HFFc6 (cell line): ENCODE results near the gene KCMF1. TPM values are rescaled to one million over a fixed set of nuclear protein-coding genes. Genes with fewer than 3 reads are reported as not detected.

Experiments
- DNase-seq: peaks from one replicate; pipeline ENCODE4 v3.0.0-alpha.2; 2018
- H3K27ac Mint-ChIP-seq: 2 replicates; pipeline ENCODE4 v1.8.0; 2020; ENCODE audit warnings: mild to moderate bottlenecking, mixed read lengths
- H3K27me3 Mint-ChIP-seq: 2 replicates; pipeline ENCODE4 v1.8.0; 2021; ENCODE audit warnings: mild to moderate bottlenecking, moderate library complexity, mixed read lengths; ENCODE audit not compliant: insufficient read depth
- H3K36me3 Mint-ChIP-seq: 2 replicates; pipeline ENCODE4 v1.8.0; 2021; ENCODE audit warnings: low read depth, mixed read lengths
- H3K4me1 Mint-ChIP-seq: 2 replicates; pipeline ENCODE4 v1.8.0; 2020; ENCODE audit warnings: low read depth, mixed read lengths
- H3K4me3 Mint-ChIP-seq: 2 replicates; pipeline ENCODE4 v1.8.0; 2020; ENCODE audit warnings: mild to moderate bottlenecking, moderate library complexity, mixed read lengths
- H3K9me3 Mint-ChIP-seq: 2 replicates; pipeline ENCODE4 v1.8.0; 2020; ENCODE audit warnings: mild to moderate bottlenecking, mixed read lengths
- total RNA-seq, 6 experiments: library from RNA; stranded (reverse); fragmentation: NEBNext Ultra II Directional; extraction: Animal tissue kit (Norgen Biotek cat#: 25700); gene quantifications; 2 replicates in 1 of 6; 3 replicates in 5 of 6; pipeline ENCODE4 v1.2.3, GENCODE V29; 2021
- TF ChIP-seq, protein P1 (sequence below): fragments of 200-600 bp; sonication (generic); IDR thresholded peaks from 2 replicates; pipeline ENCODE4 v1.5.0; 2021; ENCODE audit warnings: antibody characterized with exemption, mild to moderate bottlenecking

Gene KCMF1
- total RNA-seq, 6 experiments from 2014 or later: 95.7 to 105 (median 101) TPM

- H3K27ac Mint-ChIP-seq: no peak overlapping the region
- TF ChIP-seq, protein P1, sequence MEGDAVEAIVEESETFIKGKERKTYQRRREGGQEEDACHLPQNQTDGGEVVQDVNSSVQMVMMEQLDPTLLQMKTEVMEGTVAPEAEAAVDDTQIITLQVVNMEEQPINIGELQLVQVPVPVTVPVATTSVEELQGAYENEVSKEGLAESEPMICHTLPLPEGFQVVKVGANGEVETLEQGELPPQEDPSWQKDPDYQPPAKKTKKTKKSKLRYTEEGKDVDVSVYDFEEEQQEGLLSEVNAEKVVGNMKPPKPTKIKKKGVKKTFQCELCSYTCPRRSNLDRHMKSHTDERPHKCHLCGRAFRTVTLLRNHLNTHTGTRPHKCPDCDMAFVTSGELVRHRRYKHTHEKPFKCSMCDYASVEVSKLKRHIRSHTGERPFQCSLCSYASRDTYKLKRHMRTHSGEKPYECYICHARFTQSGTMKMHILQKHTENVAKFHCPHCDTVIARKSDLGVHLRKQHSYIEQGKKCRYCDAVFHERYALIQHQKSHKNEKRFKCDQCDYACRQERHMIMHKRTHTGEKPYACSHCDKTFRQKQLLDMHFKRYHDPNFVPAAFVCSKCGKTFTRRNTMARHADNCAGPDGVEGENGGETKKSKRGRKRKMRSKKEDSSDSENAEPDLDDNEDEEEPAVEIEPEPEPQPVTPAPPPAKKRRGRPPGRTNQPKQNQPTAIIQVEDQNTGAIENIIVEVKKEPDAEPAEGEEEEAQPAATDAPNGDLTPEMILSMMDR: no peak
- DNase-seq: no peak
These were observed 31.6 kb downstream of the KCMF1 start for GRCh38 chr2:85002534-85002933.

GRCh38 chr2:85008252-85008651, 37.3 kb downstream of the KCMF1 start:
- Mint-ChIP-seq H3K27me3 (0 out of 2 replicates have a peak, but pooled peaks cover 3% of the 10 kb centered on the region), H3K9me3 (no peaks in the 10 kb centered on the region), H3K27ac (no peak overlapping the region), H3K4me3 (no peak overlapping the region), H3K4me1 (peaks cover 68% of the 10 kb centered on the region), H3K36me3 (peaks cover 41% of the 10 kb centered on the region)
- no peak for DNase-seq
- TF ChIP-seq, protein P1: no peak

More at GRCh38 chr2:85002534-85002933, 31.6 kb downstream of the KCMF1 start:
- H3K4me3 Mint-ChIP-seq: no peak overlapping the region
- no peaks in the 10 kb centered on the region; the same call in none of the 2 replicates for H3K27me3 Mint-ChIP-seq
- peaks cover 16% of the 10 kb centered on the region for H3K36me3 Mint-ChIP-seq
- peaks cover 56% of the 10 kb centered on the region for H3K4me1 Mint-ChIP-seq
- H3K9me3 Mint-ChIP-seq: no peaks in the 10 kb centered on the region

DNA sequence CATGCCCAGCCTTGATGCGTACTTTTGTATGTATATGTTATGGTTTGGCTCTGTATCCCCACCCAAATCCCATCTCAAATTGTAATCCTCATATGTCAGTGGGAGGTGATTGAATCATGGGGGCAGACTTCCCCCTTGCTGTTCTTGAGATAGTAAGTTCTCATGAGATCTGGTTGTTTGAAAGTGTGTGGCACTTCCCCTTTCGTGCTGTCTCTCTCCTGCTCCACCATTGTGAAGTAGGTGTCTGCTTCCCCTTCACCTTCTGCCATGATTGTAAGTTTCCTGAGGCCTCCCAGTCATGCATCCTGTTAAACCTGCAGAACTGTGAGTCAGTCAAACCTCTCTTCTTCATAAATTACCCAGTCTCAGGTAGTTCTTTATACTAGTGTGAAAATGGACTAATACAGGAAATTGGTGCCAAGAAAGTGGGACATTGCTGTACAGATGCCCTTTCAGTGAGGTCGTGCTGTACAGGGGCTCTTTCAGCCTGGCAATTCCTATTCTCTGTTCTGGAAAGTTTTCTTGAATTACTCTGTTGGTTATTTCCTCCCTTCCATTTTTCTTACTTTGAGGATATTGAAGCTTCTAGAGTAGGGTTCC, 38.2 kb downstream of the KCMF1 start:
- Mint-ChIP-seq H3K4me1 (peaks cover 68% of the 10 kb centered on the region), H3K27ac (peak overlapping the region; percentile 22), H3K27me3 (0 out of 2 replicates have a peak, but pooled peaks cover 3% of the 10 kb centered on the region), H3K9me3 (no peaks in the 10 kb centered on the region), H3K4me3 (no peak overlapping the region), H3K36me3 (peaks cover 36% of the 10 kb centered on the region)
- no peak for DNase-seq
- TF ChIP-seq, protein P1: no peak

DNA sequence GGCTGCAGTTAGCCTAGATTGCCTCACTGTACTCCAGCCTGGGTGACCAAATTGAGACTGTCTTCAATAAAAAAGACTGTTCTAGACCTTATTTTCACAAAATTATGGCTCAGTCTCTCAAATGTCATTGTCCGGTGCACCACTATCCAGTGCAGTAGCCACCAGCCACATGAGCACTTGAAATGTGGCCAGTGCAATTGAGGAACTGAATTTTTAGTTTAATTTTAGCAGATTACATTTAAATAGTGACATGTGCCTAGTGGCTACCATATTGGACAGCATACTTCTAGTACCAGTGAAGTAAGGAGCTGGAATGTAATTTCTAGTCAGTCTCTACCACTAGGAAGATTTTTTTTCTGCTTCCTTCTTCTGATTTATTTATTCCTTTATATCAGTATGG, 39.4 kb downstream of the KCMF1 start:
- Mint-ChIP-seq H3K9me3 (no peaks in the 10 kb centered on the region), H3K4me1 (peaks cover 76% of the 10 kb centered on the region)

GRCh38 chr2:85011098-85011497, 40.1 kb downstream of the KCMF1 start:
- no peak overlapping the region; the same call in 1 of the 2 replicates for H3K4me3 Mint-ChIP-seq
- H3K36me3 Mint-ChIP-seq: peaks cover 35% of the 10 kb centered on the region
- H3K27ac Mint-ChIP-seq: peak overlapping the region; percentile 53
- H3K27me3 Mint-ChIP-seq: 0 out of 2 replicates have a peak, but pooled peaks cover 3% of the 10 kb centered on the region
- peaks cover 77% of the 10 kb centered on the region for H3K4me1 Mint-ChIP-seq
- H3K9me3 Mint-ChIP-seq: no peaks in the 10 kb centered on the region
- no peak for DNase-seq
- TF ChIP-seq, protein P1: no peak

More for the DNA sequence above, 39.4 kb downstream of the KCMF1 start:
- Mint-ChIP-seq H3K36me3 (peaks cover 35% of the 10 kb centered on the region), H3K27me3 (0 out of 2 replicates have a peak, but pooled peaks cover 3% of the 10 kb centered on the region), H3K27ac (no peak overlapping the region), H3K4me3 (no peak overlapping the region)
- DNase-seq: no peak
- TF ChIP-seq, protein P1: no peak
